ENCODE measurements around the gene APLF.

The APLF gene, protein sequence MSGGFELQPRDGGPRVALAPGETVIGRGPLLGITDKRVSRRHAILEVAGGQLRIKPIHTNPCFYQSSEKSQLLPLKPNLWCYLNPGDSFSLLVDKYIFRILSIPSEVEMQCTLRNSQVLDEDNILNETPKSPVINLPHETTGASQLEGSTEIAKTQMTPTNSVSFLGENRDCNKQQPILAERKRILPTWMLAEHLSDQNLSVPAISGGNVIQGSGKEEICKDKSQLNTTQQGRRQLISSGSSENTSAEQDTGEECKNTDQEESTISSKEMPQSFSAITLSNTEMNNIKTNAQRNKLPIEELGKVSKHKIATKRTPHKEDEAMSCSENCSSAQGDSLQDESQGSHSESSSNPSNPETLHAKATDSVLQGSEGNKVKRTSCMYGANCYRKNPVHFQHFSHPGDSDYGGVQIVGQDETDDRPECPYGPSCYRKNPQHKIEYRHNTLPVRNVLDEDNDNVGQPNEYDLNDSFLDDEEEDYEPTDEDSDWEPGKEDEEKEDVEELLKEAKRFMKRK

DNA sequence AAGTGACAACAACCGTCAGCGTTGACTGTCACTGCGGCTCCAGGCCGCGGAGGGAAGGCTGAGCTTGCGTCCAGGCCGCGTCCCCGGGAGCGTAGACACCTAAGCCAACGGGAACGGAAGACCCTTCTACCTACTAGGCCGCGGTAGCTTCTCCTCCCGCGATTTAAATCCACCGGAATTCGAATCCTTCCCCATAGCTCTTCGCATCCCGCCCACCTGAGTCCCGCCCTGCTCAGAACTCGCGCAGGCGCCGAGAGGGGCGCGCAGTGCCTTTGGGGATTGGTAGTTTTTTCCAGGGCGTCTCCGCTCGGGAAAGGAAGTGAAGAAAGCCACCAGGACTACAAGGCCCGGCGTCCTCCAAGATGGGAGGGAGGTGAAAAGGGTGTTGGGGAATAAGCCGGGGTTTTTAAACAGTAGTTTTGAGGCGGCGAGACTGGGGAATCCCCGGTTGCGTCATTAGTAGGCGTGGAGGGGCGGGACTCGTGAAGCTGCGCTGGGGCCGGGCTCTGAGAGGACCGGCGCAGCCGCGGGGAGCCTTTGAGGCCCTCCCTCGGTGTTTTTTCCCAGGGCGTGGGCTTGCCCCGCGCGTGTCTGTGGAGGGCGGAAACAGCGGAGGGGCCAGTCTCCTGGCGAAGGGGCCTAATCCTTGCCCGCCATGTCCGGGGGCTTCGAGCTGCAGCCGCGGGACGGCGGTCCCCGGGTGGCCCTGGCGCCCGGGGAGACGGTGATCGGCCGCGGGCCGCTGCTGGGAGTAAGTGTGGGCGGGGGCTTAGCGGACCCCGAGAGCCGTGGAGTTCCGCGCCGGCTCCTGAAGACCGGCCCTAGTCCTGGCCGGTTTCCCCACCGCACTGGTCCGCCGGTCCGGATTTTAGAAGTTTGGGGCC is at the start of gene APLF, which contains the start of gene FBXO48:
Gene APLF, plus strand, starts transcription at position 509 of the 884 bp plus-strand sequence. Its CDS starts 147 bp downstream, at position 656.
Gene FBXO48, minus strand, starts transcription at position 218 of the 884 bp plus-strand sequence. CDS start 2,149 bp downstream, outside the sequence.
- H3K4me3 ChIP-seq (ENCODE audit: insufficient read length, low read depth) = peak within 1 kb of the TSS; percentile 95
- H3K36me3 ChIP-seq (ENCODE audit: insufficient read depth, insufficient read length, low read length) = no peaks in the 10 kb centered on the region
- H3K4me1 ChIP-seq (ENCODE audit: insufficient read depth, insufficient read length) = no peaks in the 10 kb centered on the region
- no peak for TF ChIP-seq ZNF274 (IDR thresholded peaks at IDR 0.05; ENCODE audit: low read depth, low read length)
- TF ChIP-seq SUZ12 (IDR thresholded peaks at IDR 0.05; ENCODE audit: extremely low read depth, insufficient read depth, insufficient read length) = no peak
- no peak for TF ChIP-seq YY1 (IDR thresholded peaks at IDR 0.05; ENCODE audit: insufficient read depth, insufficient read length)
- peak; percentile 96 for DNase-seq (ENCODE audit: low read depth, low spot score)
- H3K9ac ChIP-seq (ENCODE audit: insufficient read length, low read depth) = peak within 1 kb of the TSS; percentile 87
- H3K9me3 ChIP-seq (ENCODE audit: insufficient read depth, low read length) = no peaks in the 10 kb centered on the region
- H3K27me3 ChIP-seq (ENCODE audit: insufficient read depth, insufficient read length) = no peaks in the 10 kb centered on the region

- H3K36me3 ChIP-seq (ENCODE audit: insufficient read depth, insufficient read length, low read length) = no peaks in the 10 kb centered on the region
- no peaks in the 10 kb centered on the region for H3K9me3 ChIP-seq (ENCODE audit: insufficient read depth, low read length)
- H3K4me3 ChIP-seq (ENCODE audit: insufficient read length, low read depth) = no peak overlapping the region
- no peak for DNase-seq (ENCODE audit: low read depth, low spot score)
- TF ChIP-seq ZNF274 (IDR thresholded peaks at IDR 0.05; ENCODE audit: low read depth, low read length) (no peak), SUZ12 (IDR thresholded peaks at IDR 0.05; ENCODE audit: extremely low read depth, insufficient read depth, insufficient read length) (no peak), YY1 (IDR thresholded peaks at IDR 0.05; ENCODE audit: insufficient read depth, insufficient read length) (no peak)
- no peaks in the 10 kb centered on the region for H3K27me3 ChIP-seq (ENCODE audit: insufficient read depth, insufficient read length)
- no peak overlapping the region for H3K9ac ChIP-seq (ENCODE audit: insufficient read length, low read depth)
- no peaks in the 10 kb centered on the region for H3K4me1 ChIP-seq (ENCODE audit: insufficient read depth, insufficient read length)
Measured at GRCh38 chr2:68417926-68418325, 49.5 kb upstream of the APLF start.

GRCh38 chr2:68418419-68418818 is 49.0 kb upstream of the APLF start:
- H3K9me3 ChIP-seq (ENCODE audit: insufficient read depth, low read length) = no peaks in the 10 kb centered on the region
- H3K36me3 ChIP-seq (ENCODE audit: insufficient read depth, insufficient read length, low read length) = no peaks in the 10 kb centered on the region
- H3K27me3 ChIP-seq (ENCODE audit: insufficient read depth, insufficient read length) = no peaks in the 10 kb centered on the region
- TF ChIP-seq YY1 (IDR thresholded peaks at IDR 0.05; ENCODE audit: insufficient read depth, insufficient read length) (no peak), ZNF274 (IDR thresholded peaks at IDR 0.05; ENCODE audit: low read depth, low read length) (no peak), SUZ12 (IDR thresholded peaks at IDR 0.05; ENCODE audit: extremely low read depth, insufficient read depth, insufficient read length) (no peak)
- H3K9ac ChIP-seq (ENCODE audit: insufficient read length, low read depth) = no peak overlapping the region
- H3K4me3 ChIP-seq (ENCODE audit: insufficient read length, low read depth) = no peak overlapping the region
- no peak for DNase-seq (ENCODE audit: low read depth, low spot score)
- H3K4me1 ChIP-seq (ENCODE audit: insufficient read depth, insufficient read length) = no peaks in the 10 kb centered on the region

- DNase-seq (ENCODE audit: low read depth, low spot score) = peak; percentile 23
- H3K4me3 ChIP-seq (ENCODE audit: insufficient read length, low read depth) = no peak overlapping the region
- TF ChIP-seq YY1 (IDR thresholded peaks at IDR 0.05; ENCODE audit: insufficient read depth, insufficient read length) (no peak), SUZ12 (IDR thresholded peaks at IDR 0.05; ENCODE audit: extremely low read depth, insufficient read depth, insufficient read length) (no peak), ZNF274 (IDR thresholded peaks at IDR 0.05; ENCODE audit: low read depth, low read length) (no peak)
Measured at GRCh38 chr2:68418855-68419254, 48.5 kb upstream of the APLF start.

DNA sequence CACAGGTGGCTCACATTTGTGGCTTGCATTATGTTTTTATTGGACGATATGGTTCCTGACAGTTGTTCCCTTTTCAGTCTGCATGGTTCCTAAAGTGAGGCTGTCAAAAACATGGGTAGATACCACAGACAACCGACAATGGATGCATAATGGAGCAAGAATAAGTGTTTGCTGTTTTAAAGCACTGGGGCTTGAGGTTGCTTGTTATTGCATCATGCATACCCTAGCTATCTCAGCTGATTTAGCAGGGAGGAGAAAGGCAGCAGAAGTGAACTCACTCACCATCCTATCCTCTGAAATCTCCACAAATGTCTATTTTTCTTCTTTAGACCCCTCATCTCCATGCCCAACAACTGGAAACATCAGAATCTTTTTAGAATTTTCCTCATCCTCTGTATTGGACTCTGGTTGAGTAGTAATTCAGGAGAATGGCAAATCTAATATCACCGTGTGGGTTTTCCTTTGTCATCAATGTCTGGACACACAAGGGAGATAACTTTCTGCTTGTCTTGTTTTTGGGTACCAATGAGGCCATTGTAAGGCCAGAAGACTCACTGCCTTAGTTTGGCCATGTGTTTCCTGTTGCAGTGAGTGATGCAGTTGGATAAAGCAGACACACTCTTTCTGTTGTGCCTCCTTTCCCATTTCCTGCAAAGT is 47.0 kb upstream of the APLF start:
- DNase-seq (ENCODE audit: low read depth, low spot score) = no peak
- Histone ChIP-seq H3K27me3 (ENCODE audit: insufficient read depth, insufficient read length) (no peaks in the 10 kb centered on the region), H3K9me3 (ENCODE audit: insufficient read depth, low read length) (no peaks in the 10 kb centered on the region), H3K36me3 (ENCODE audit: insufficient read depth, insufficient read length, low read length) (no peaks in the 10 kb centered on the region), H3K4me3 (ENCODE audit: insufficient read length, low read depth) (no peak overlapping the region), H3K4me1 (ENCODE audit: insufficient read depth, insufficient read length) (no peaks in the 10 kb centered on the region), H3K9ac (ENCODE audit: insufficient read length, low read depth) (no peak overlapping the region)
- TF ChIP-seq YY1 (IDR thresholded peaks at IDR 0.05; ENCODE audit: insufficient read depth, insufficient read length) (no peak), ZNF274 (IDR thresholded peaks at IDR 0.05; ENCODE audit: low read depth, low read length) (no peak), SUZ12 (IDR thresholded peaks at IDR 0.05; ENCODE audit: extremely low read depth, insufficient read depth, insufficient read length) (no peak)

More at GRCh38 chr2:68418855-68419254, 48.5 kb upstream of the APLF start:
- no peaks in the 10 kb centered on the region for H3K4me1 ChIP-seq (ENCODE audit: insufficient read depth, insufficient read length)
- H3K36me3 ChIP-seq (ENCODE audit: insufficient read depth, insufficient read length, low read length) = no peaks in the 10 kb centered on the region
- H3K9me3 ChIP-seq (ENCODE audit: insufficient read depth, low read length) = no peaks in the 10 kb centered on the region
- H3K27me3 ChIP-seq (ENCODE audit: insufficient read depth, insufficient read length) = no peaks in the 10 kb centered on the region
- H3K9ac ChIP-seq (ENCODE audit: insufficient read length, low read depth) = no peak overlapping the region

- DNase-seq (ENCODE audit: low read depth, low spot score) = no peak
- no peaks in the 10 kb centered on the region for H3K4me1 ChIP-seq (ENCODE audit: insufficient read depth, insufficient read length)
- no peaks in the 10 kb centered on the region for H3K27me3 ChIP-seq (ENCODE audit: insufficient read depth, insufficient read length)
- no peak overlapping the region for H3K9ac ChIP-seq (ENCODE audit: insufficient read length, low read depth)
- no peak for TF ChIP-seq SUZ12 (IDR thresholded peaks at IDR 0.05; ENCODE audit: extremely low read depth, insufficient read depth, insufficient read length)
- H3K4me3 ChIP-seq (ENCODE audit: insufficient read length, low read depth) = no peak overlapping the region
- H3K9me3 ChIP-seq (ENCODE audit: insufficient read depth, low read length) = no peaks in the 10 kb centered on the region
- H3K36me3 ChIP-seq (ENCODE audit: insufficient read depth, insufficient read length, low read length) = no peaks in the 10 kb centered on the region
Measured at GRCh38 chr2:68423966-68424650, 43.3 kb upstream of the APLF start.
